Activated naive CD8-positive, alpha-beta T cell treated with anti-CD3 and anti-CD28 coated beads, Interleukin-2, amount 50 U/mL, for 16 hours (primary cell): Measurements from ENCODE around the gene PPARA.

Experiments
- DNase-seq: peaks from one replicate; pipeline ENCODE4 v3.0.0-alpha.2; 2020; ENCODE audit warnings: low read depth, low spot score

The PPARA gene

DNA sequence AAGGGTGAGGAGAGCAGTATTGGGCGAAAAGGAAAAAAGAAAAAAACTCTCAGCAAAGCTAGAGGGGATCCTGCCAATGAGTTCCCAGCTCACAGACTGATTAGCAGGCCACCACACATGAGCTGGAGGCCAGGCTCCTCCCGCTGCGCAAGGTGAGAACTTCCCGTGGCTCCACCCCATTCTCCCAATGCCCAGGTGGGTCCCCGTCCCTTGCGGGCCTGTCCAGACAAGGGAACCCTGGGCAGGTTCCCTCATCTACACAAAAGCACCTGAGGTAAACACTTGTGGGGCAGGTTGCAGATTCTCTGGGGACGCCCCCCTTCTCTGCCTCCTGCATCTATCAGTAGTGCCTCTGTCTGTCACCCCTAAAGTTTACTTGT is 53.3 kb downstream of the PPARA start:
- no peak for DNase-seq

DNA sequence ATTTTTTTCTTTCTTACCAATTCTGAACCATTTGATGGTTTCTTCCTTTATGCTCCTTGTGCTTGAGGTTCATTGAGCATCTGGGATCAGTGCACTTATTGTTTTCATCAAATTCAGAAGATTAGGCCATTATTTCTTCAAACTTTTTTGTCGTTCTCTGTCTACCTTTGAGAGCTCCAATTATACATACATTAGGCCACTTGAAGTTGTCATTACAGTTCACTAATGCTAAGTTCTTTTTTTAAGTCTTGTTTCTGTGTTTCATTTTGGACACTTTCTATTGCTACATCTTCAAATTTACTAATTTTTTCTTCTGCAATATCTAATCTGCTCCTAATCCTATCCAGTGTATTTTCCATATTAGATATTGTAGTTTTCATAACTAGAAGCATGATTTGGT is 58.9 kb downstream of the PPARA start:
- no peak for DNase-seq

DNA sequence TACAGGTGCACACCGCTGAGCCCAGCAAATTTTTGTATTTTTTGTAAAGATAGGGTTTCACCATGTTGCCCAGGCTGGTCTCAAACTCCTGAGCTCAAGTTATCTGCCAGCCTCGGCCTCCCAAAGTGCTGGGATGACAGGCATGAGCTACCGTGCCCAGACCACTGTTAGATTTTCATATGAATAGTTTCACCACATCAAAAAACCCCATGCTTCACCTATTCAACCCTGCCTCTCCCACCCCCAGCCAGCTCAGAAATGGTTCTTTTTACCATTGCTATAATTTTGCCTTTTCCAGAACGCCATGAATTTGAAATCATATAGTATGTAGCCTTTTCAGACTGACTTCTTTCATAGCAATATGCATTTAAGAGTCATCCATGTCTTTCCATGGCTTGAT is 61.9 kb downstream of the PPARA start:
- DNase-seq, result no peak

DNA sequence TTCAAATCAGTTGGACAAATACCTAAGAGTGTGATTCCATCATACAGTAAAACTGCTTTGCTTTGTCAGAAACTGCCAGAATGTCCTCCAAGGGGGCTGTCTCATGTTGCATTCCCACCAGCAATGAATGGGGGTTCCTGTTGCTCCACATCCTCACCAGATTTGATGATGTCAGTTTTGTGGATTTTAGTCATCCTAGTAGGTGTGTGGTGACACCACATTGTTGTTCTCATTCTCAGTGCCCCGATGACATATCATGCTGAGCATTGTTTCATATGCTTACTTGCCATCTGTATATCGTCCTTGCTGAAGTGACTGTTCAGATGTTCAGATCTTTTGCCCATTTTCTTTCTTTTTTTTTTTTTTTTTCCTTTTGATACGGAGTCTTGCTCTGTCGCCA is 62.7 kb downstream of the PPARA start:
- no peak for DNase-seq

GRCh38 chr22:46214149-46214548 is 63.8 kb downstream of the PPARA start:
- no peak for DNase-seq

GRCh38 chr22:46214616-46215015 is 64.3 kb downstream of the PPARA start:
- no peak for DNase-seq

DNA sequence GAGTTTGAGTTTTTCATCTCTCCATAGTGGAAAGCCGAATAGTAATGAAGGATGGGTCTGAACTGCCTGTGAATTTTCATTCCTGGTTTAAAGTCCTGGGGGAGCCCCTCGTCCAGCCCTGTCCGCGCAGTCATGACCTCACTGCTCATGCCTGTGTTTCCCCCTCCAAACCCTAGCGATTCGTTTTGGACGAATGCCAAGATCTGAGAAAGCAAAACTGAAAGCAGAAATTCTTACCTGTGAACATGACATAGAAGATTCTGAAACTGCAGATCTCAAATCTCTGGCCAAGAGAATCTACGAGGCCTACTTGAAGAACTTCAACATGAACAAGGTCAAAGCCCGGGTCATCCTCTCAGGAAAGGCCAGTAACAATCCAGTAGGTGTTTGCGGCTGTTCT is 69.3 kb downstream of the PPARA start:
- no peak for DNase-seq

DNA sequence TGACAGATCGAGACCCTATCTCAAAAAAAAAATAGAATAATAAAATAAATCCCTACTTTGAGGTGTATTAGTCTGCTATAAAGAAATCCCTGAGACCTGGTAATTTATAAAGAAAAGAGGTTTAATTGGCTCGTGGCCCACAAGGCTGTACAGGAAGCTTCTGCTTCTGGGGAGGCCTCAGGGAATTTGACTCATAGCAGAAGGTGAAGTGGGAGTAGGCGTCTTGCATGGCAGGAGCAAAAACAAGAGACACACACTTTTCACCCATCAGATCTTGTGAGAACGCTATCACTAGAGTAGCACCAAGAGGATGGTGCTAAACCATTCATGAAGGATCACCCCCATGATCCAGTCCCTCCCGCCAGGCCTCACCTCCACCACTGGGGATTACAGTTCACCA is 70.6 kb downstream of the PPARA start:
- DNase-seq, result no peak

DNA sequence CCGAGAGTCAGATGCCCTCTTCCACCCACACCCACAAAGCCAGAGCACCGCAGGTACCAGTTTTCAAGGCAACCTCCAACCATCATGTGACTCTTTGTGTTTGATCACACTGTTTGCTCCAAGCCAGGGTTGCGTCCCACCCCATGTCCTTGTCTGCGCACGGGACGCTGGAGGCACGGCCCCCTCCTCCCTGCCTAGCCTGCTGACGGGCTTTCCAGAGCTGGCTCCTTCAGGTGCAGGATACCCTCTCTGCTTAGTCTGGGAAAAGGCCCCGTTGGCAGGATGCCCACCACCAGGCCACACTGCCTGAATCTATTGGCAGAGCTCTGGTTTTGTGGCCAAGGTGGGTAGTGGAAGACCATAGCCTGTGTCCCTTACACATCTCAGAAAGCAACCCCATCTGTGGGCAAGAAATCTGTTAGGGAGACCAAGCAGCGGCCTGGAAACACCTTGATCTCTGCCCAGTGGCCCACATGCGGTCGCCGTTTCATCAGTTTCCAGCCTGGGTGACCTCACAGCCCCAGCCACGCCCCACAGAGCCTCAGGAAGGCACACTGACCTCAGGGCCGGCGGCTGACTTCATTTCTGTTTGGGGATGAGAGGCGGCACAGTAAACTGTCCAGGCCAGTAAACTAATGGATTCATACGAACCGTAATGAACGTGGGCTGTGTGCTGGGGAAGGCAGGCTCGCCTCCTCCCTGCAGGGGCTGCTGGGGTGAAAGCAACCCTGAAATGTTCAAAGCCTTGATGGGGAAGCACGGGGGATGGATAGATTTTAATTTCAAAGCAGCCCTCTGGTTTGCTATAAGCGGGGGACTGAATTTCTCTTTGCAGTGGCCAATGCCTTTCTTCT is 73.9 kb downstream of the PPARA start:
- no peak for DNase-seq

GRCh38 chr22:46224898-46225290 is 74.6 kb downstream of the PPARA start:
- no peak for DNase-seq

DNA sequence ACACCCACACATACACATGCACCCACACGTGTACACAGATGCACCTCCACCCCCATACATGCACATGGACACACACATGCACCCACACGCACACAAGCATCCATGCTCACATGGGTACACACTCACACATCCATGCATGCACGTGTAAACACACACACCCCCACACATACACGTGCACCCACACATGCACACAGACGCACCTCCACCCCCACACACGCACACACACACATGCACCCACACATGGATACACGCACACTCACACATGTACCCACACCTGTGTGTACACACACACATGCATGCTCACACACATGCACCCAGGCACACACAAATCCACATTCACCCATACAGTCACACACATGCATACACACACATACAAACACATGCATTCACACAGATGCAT is 75.3 kb downstream of the PPARA start:
- DNase-seq, result no peak

DNA sequence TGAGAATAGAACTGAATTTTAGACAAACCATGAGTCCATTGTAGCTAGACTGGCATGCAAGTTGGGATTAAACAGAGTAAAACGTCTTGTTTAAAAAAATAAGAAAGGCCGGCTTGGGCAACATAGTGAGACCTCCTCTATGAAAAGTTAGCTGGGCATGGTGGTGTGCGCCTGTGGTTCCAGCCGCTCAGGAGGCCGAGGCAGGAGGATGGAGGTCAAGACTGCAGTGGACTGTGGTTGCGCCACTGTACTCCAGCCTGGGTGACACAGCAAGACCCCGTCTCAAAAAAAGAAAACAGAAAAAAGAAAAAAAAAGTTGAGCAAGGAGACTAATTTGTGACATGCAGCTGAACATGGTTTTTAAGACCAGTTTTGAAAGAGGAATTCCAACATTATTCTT is 76.3 kb downstream of the PPARA start:
- no peak for DNase-seq

- no peak for DNase-seq
Observed at GRCh38 chr22:46229701-46230100, 79.4 kb downstream of the PPARA start.

- DNase-seq, result no peak
Observed at GRCh38 chr22:46230262-46230901, 80.1 kb downstream of the PPARA start.

- no peak for DNase-seq
Observed at GRCh38 chr22:46233231-46233630, 82.9 kb downstream of the PPARA start.

DNA sequence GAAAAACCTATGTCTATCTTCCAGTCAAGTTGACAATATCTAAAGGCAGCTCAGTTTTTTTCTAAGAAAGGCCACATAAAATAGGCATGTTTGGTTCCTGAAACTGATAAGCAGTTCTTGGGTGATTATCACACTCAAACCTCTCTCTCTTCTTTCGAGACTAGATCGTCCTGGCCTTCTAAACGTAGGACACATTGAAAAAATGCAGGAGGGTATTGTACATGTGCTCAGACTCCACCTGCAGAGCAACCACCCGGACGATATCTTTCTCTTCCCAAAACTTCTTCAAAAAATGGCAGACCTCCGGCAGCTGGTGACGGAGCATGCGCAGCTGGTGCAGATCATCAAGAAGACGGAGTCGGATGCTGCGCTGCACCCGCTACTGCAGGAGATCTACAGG is 84.6 kb downstream of the PPARA start:
- DNase-seq, result no peak

- no peak for DNase-seq
Observed at GRCh38 chr22:46237453-46238124, 87.3 kb downstream of the PPARA start.

GRCh38 chr22:46238541-46238940 is 88.2 kb downstream of the PPARA start:
- DNase-seq, result no peak

GRCh38 chr22:46239261-46240048 is 89.1 kb downstream of the PPARA start:
- no peak for DNase-seq

DNA sequence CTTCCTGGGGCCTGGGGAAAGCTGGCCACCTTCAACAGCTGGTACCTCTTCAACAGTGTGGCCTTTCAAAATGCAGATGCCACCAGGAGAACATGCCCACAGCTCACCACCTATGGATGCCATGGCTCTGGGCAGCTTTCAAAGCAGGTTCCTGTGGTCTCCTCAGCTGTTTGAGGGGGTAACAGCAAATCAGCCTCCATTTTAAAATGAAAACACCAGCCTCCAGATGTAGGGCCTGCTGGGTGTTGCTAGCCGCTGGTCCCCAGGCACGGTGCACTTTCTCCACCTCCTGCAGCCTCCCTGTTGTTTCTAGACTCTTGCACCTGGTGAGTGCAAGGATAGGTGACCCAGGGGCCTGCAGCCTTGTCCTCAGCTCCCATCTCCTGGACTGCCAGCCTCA is 89.7 kb downstream of the PPARA start:
- DNase-seq, result no peak

DNA sequence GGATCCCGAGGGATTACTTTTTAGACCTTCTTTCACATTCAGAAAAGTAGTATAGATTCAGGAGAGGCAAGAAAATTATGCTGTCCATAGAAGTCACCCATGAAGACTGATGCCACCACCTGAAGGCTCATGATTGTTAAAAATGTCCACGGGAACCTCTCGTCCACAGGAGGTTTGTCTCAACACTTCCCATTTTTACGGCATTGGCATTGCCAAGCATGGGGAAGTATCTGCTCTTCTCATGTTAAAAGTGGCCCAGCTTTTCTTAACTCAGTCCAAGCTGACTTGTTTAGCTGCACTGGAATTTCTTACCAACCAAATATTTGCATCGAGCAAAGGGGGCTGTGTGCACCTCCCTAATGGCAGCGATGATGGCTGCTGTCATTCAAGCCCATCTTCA is 90.2 kb downstream of the PPARA start:
- no peak for DNase-seq

DNA sequence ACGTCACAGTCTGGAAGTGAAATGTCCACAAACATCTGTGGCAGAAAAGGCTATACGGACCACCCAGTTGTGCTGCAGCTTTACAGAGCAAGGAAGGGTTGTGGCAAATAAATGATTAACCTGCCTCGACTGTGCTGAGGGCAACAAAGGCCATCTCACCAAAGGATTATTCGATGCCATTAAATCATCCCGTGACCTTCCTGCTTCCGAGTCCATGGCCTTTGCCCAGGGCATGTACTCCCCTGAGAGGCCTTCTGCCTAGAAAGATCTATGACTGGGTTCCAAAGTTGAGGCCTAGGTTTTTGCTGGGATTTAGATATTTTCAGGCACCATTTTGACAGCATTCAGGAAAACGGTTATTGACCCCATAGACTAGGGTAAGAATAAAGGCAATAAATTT is 90.6 kb downstream of the PPARA start:
- no peak for DNase-seq
